Stomach (tissue), 9 donors: ENCODE results near the gene ARFGAP2. TPM values are rescaled to one million over a fixed set of nuclear protein-coding genes. Genes with fewer than 3 reads are reported as not detected.

Experiments
- DNase-seq, 2 donors: peaks; one replicate each; pipeline versions ENCODE4 v3.0.0 to v3.0.0-alpha.2; 2013 to 2019
- H3K27ac ChIP-seq, 5 donors: fragments of 200-600 bp in 4 of 5; sonication (generic) in 4 of 5; one replicate each; pipeline ENCODE4 v1.5.1; 2013 to 2019; ENCODE audit warnings: mild to moderate bottlenecking in 1 of 5, moderate library complexity in 1 of 5
- H3K27me3 ChIP-seq, 3 donors: fragments of 200-600 bp; sonication (generic); one replicate each; pipeline ENCODE4 v1.5.1; 2017 to 2019; ENCODE audit warnings: mixed run types in 1 of 3
- H3K36me3 ChIP-seq, 4 donors: fragments of 200-600 bp; sonication (generic); 1 replicate in 3 of 4; 2 replicates in 1 of 4; pipeline ENCODE4 v1.5.1; 2016 to 2019
- H3K4me1 ChIP-seq, 4 donors: fragments of 200-600 bp; sonication (generic); one replicate each; pipeline ENCODE4 v1.5.1; 2016 to 2019
- H3K4me3 ChIP-seq, 4 donors: fragments of 200-600 bp; sonication (generic) in 3 of 4; one replicate each; pipeline ENCODE4 v1.5.1; 2016 to 2019; ENCODE audit warnings: mild to moderate bottlenecking in 1 of 4
- H3K9me3 ChIP-seq, 4 donors: fragments of 200-600 bp; sonication (generic); one replicate each; pipeline ENCODE4 v1.5.1; 2016 to 2019
- CTCF ChIP-seq, 7 experiments: fragments of 450-650 bp in 4 of 7; fragments of 200-600 bp in 3 of 7; sonication (generic) in 3 of 7; IDR thresholded peaks; one replicate each; pipeline ENCODE4 v1.5.1; 2016 to 2019; ENCODE audit warnings: antibody characterized with exemption in 7 of 7, control low read depth in 2 of 7, mild to moderate bottlenecking in 1 of 7
- EP300 ChIP-seq: sonication (generic); formaldehyde crosslinking; IDR thresholded peaks from one replicate; pipeline ENCODE4 v1.6.1; 2017; ENCODE audit warnings: antibody characterized with exemption
- POLR2A ChIP-seq, 4 donors: fragments of 450-650 bp; IDR thresholded peaks; one replicate each; pipeline ENCODE4 v1.6.1; 2016; ENCODE audit warnings: antibody characterized with exemption in 4 of 4, control low read depth in 2 of 4, mild to moderate bottlenecking in 1 of 4, moderate library complexity in 1 of 4
- POLR2AphosphoS5 ChIP-seq, 3 donors: sonication (generic); formaldehyde crosslinking; IDR thresholded peaks; one replicate each; pipeline ENCODE4 v1.6.1; 2016; ENCODE audit warnings: antibody characterized with exemption in 3 of 3
- WGBS, 5 donors: extraction: QIAGEN DNeasy Blood & Tissue Kit in 3 of 5; methylation state at CpG; one replicate each; pipeline versions ENCODE4 v1.1.5 to v1.1.7; 2013 to 2018; 5-methylcytosine and 5-hydroxymethylcytosine counted together
- intact Hi-C: fragments of 100-400 bp; cut with DNase I; formaldehyde crosslinking; loops from one replicate; pipeline ENCODE4 v1.15.1; 2023; ENCODE audit warnings: low total_unique reads
- polyA plus RNA-seq, 3 donors: library from polyadenylated mRNA; stranded (reverse); fragments of 200-250 nt; gene quantifications; one replicate each; pipeline ENCODE4 v1.2.3, GENCODE V29; 2013
- total RNA-seq, 5 donors: library from RNA; depleted of rRNA; stranded (reverse); fragments of >200 nt; gene quantifications; one replicate each; pipeline versions ENCODE4 v1.1.0 to v1.2.3, GENCODE V29; 2014 to 2016
- donor health status: healthy with polysubstance abuse.
- donor health status: Bipolar disorder and iron deficiency.
- donor health status: healthy.

Gene ARFGAP2
- total and polyA plus RNA-seq, 8 donors = 45.8 to 398 (median 90.4) TPM

DNA sequence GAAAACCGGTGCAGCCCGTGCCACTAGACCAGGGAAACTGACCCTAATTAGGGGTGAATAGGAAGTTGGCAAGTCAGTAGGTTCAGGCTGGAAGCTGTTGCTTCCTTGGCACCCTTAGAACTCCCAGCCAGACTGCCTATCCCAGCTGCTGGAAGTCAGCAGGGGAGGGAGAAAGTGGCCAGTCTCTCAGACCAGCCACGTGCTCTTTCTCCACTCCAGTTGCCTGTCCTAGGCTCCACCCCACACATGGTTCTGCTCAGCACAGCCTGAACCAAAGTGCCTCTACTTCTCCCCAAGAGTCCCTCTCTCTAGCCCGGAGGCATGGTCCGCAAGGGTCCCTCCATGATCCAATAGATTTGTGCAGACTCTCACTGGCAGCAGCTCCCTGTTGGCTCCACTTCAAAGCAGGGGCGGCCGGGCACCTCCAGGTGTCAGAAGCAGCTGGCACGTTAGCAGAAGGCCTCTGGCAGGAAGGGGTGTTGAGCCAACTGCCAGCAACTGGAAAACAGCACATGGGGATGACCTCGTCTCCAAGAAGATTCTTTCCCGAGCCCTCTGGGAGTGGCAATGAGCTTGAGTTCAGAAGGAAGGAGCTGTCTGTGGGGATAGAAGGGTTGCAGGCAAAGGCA is 27.7 kb downstream of the ARFGAP2 start:
- no peaks in the 10 kb centered on the region for H3K9me3 ChIP-seq
- peak; percentile 43 to 68 for DNase-seq
- H3K4me3 ChIP-seq = no peak overlapping the region
- H3K27ac ChIP-seq = peak overlapping the region in 2 of 5 donors; percentile 21 to 38
- H3K27me3 ChIP-seq = no peaks in the 10 kb centered on the region
- TF ChIP-seq POLR2AphosphoS5 (IDR thresholded peaks at IDR 0.05) (no peak), EP300 (no peak), POLR2A (IDR thresholded peaks at IDR 0.05) (no peak), CTCF (IDR thresholded peaks at IDR 0.05) (no peak)
- intact Hi-C loops = no loop called here
- H3K4me1 ChIP-seq = peaks cover 25 to 34% (median 28%) of the 10 kb centered on the region in 4 donors
- H3K36me3 ChIP-seq = no peaks in the 10 kb centered on the region
- WGBS, 5 donors = 10 to 37% (median 27%) methylated on average over 10 of the region's 10 CpGs

DNA sequence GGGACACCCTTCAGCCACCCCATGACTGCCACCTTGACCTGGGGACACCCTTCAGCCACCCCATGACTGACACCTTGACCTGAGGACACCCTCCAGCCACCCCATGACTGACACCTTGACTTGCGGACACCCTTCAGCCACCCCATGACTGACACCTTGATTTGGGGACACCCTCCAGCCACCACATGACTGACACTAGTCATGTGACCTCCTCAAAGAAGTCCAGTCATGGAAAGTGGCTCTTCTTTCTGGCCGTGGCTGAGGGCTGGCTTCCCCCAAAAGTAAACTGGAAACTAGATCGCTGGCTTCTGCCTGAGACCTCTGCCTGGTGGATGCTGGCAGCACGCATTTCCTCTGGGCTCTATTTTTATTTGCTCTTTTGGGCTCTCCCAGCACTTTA is 28.4 kb downstream of the ARFGAP2 start:
- intact Hi-C loops = no loop called here
- Histone ChIP-seq H3K9me3 (no peaks in the 10 kb centered on the region), H3K36me3 (no peaks in the 10 kb centered on the region), H3K4me3 (no peak overlapping the region), H3K4me1 (peaks cover 22 to 33% (median 25%) of the 10 kb centered on the region in 4 donors), H3K27ac (peak overlapping the region in 2 of 5 donors; percentile 21 to 38), H3K27me3 (no peaks in the 10 kb centered on the region)
- TF ChIP-seq POLR2A (IDR thresholded peaks at IDR 0.05) (no peak), EP300 (no peak), CTCF (IDR thresholded peaks at IDR 0.05) (no peak), POLR2AphosphoS5 (IDR thresholded peaks at IDR 0.05) (no peak)
- WGBS, 5 donors = 47 to 71% (median 68%) methylated on average over 4 of the region's 4 CpGs
- DNase-seq = no peak

DNA sequence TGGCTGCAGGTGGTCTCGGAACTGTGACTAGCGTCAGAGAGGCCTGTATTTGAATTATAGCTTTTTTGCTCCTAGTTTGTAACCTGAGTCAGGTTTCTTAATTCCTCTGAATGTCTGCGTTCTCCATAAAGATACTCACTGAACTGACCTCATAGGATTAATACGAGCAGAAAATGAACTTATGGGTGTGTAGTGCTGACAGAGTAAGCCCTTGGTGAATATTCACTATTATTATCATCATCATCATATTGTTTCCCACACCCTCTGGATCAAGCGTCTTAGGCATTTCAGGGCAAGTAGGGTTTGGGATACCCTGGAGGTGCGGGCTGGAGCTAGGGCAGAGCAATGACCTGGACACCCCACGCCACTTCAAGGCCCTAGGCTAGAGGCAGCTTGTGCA is 29.0 kb downstream of the ARFGAP2 start:
- Histone ChIP-seq H3K36me3 (no peaks in the 10 kb centered on the region), H3K4me1 (peaks cover 16 to 33% (median 22%) of the 10 kb centered on the region in 4 donors), H3K4me3 (no peak overlapping the region), H3K27me3 (no peaks in the 10 kb centered on the region), H3K27ac (no peak overlapping the region), H3K9me3 (no peaks in the 10 kb centered on the region)
- intact Hi-C loops = no loop called here
- no peak for DNase-seq
- no peak for TF ChIP-seq POLR2A (IDR thresholded peaks at IDR 0.05)
- no peak for TF ChIP-seq EP300
- TF ChIP-seq CTCF (IDR thresholded peaks at IDR 0.05) = no peak
- WGBS, 5 donors = 82 to 97% (median 94%) methylated on average over 7 of the region's 7 CpGs

DNA sequence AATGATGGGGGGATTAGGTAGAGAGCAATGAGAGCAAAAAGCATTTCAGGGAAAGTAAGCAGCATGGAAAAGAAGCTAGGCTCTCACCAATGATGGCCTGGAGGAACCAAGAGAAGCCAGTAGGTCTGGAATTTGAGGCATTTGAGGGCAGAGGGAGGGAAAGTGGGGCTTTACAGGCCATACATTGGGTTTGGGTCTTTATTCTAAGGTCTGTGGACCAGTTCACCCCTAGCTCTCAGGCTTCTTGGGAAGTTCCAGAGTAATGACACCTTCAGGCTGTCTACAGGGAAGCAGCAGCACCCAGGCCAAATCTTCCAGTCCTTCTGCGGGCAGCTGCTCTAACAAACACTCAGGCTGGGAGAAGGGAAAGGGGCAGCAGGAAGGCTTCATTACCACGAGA is 29.4 kb downstream of the ARFGAP2 start:
- no peaks in the 10 kb centered on the region for H3K9me3 ChIP-seq
- no peak overlapping the region for H3K27ac ChIP-seq
- H3K36me3 ChIP-seq = no peaks in the 10 kb centered on the region
- no peak for TF ChIP-seq EP300
- TF ChIP-seq POLR2A (IDR thresholded peaks at IDR 0.05) = no peak
- no peak for TF ChIP-seq POLR2AphosphoS5 (IDR thresholded peaks at IDR 0.05)
- TF ChIP-seq CTCF (IDR thresholded peaks at IDR 0.05) = no peak
- H3K4me1 ChIP-seq = peaks cover 14 to 31% (median 20%) of the 10 kb centered on the region in 4 donors
- DNase-seq = no peak
- H3K4me3 ChIP-seq = no peak overlapping the region
- intact Hi-C loops = no loop called here
- no peaks in the 10 kb centered on the region for H3K27me3 ChIP-seq
- 79 to 97% (median 89%) methylated on average over 2 of the region's 2 CpGs for WGBS, 5 donors
